ENCODE data around the gene RBM44.

RBM44 gene

DNA sequence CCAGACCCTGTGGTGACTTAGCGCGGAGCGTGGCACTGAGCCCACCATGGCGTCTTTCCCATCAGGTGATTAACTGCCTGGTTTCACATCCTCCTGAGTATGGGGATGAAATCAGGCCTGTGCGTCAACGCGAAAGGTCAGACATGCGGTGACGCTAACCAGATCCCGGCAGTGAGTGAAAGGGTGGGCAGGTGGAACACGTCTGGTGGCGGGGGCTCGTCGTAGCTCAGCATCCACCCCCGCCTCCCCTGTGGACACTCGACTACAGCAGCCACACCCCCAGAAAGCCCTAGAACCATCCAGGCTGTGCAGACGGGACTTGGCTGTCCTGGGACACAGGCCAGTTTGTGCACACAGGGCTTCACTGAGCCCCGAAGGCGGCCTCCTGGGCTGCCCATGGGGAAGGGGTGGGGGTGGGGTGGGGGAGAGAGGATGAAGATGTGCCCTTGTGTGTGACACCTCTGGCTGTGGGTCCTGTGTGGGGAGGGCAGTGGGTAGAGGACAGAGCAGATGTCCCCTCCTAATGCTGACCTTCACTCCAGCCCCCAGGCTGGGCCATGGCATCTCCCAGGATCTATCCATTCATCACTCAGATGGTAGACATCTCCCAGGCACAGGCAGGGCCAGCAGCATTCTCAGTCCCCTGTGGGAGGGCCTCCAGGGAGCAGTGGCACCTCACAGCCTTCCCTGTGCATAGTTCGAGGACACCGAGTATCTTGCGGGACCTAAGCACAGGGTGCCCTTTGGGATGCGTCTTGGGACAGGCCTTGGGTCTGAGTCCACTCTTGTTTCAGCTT is 88.3 kb downstream of the RBM44 start:
- DNase-seq (ENCODE audit: low read depth) = no peak

DNA sequence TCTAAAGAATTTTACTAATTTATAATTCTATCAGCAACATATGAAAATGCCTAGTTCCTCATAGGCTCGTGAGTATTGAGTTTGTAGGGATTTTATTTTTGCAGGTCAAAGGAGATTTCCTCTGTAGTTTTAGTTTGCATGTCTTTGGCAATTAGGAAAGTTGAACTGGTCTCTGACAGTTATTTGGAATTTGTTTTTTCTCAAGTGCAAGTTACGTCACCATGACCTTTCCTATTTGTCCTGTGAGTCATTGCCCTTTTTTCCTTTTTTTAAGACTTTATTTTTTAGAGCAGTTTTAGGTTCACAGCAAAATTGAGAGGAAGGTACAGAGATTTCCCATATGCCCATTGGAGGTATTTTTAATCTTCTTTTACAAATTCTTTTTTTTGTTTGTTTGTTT is 89.8 kb downstream of the RBM44 start:
- DNase-seq (ENCODE audit: low read depth) = no peak

DNA sequence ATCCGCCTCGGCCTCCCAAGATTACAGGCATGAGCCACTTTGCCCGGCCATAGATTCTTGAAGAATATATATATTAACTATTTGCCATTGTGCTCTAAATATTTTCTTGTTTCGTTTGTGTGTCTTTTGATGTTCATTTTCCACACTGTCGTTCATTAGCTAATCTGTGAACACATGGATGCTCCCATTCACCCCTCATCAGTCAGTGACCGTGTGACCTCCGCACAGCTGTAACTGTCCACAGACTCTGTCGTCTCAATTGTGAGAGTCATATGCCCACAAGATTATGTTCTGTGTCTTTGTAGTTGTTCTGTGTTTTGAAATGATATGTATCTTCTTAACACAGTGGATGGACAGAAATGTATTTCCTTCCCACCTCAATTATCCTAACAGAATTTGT is 90.4 kb downstream of the RBM44 start:
- no peak for DNase-seq (ENCODE audit: low read depth)

DNA sequence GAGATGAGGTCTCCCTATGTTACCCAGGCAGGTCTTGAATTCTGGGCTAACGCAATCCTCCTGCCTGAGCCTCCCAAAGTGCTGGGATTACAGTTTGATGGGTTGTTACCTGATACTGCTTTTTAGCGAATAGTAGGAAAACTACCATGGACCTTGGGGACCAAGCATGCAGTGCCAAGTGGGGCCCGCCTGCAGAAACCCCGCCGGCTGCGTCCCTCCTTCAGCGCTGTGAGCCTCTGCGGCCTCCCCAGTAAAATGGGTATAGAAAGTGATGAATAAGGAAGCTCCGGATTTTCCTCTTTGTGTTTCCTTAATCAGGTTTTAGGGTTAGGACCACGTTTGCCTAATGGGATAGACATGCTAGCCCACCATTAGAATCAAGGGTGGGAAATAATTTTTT is 91.2 kb downstream of the RBM44 start:
- DNase-seq (ENCODE audit: low read depth) = no peak

All from activated T-cell treated with anti-CD3 and anti-CD28 coated beads for 1 hour (primary cell).